Lung (tissue), 12 donors: ENCODE data around the gene TNFSF9. TPM values are rescaled to one million over a fixed set of nuclear protein-coding genes. Genes with fewer than 3 reads are reported as not detected.
"Not testable (repeated sequence)": the region's sequence is repeated elsewhere in the genome, so short reads cannot be mapped to it uniquely, and the experiment has no call there.

Source experiments
- ATAC-seq: fragments of 200-7000 bp; cut with Tn5 transposase; one replicate; pipeline ENCODE4 v1.9.1; 2020; ENCODE audit warnings: moderate number of reproducible peaks; ENCODE audit not compliant: insufficient read depth, low FRiP score
- DNase-seq, 3 donors: peaks; one replicate each; pipeline ENCODE4 v3.0.0-alpha.2; 2013 to 2017
- H3K27ac ChIP-seq, 2 donors: one replicate each; pipeline ENCODE4 v1.5.1; 2013; ENCODE audit warnings: mild to moderate bottlenecking in 2 of 2, moderate library complexity in 2 of 2, control low read depth in 1 of 2, inconsistent platforms in 1 of 2, low read depth in 1 of 2, low read length in 1 of 2
- H3K27me3 ChIP-seq, 3 donors: one replicate each; pipeline ENCODE4 v1.5.1; 2013; ENCODE audit warnings: low read length in 2 of 3; ENCODE audit not compliant: control insufficient read depth in 3 of 3, insufficient read depth in 3 of 3
- H3K36me3 ChIP-seq, 4 donors: one replicate each; pipeline ENCODE4 v1.5.1; 2013; ENCODE audit warnings: low read length in 4 of 4, mild to moderate bottlenecking in 1 of 4, moderate library complexity in 1 of 4; ENCODE audit not compliant: control insufficient read depth in 4 of 4, insufficient read depth in 4 of 4
- H3K4me1 ChIP-seq, 5 donors: one replicate each; pipeline ENCODE4 v1.5.1; 2013; ENCODE audit warnings: low read length in 5 of 5, mild to moderate bottlenecking in 2 of 5, moderate library complexity in 1 of 5; ENCODE audit not compliant: control insufficient read depth in 5 of 5, insufficient read depth in 5 of 5
- H3K4me3 ChIP-seq: one replicate; pipeline ENCODE4 v1.5.1; 2013; ENCODE audit warnings: mild to moderate bottlenecking, control low read depth, moderate library complexity
- H3K9ac ChIP-seq, 2 donors: one replicate each; pipeline ENCODE4 v1.5.1; 2013; ENCODE audit warnings: low read length in 2 of 2, control low read depth in 1 of 2; ENCODE audit not compliant: insufficient read depth in 1 of 2
- H3K9me3 ChIP-seq, 4 donors: one replicate each; pipeline ENCODE4 v1.5.1; 2013; ENCODE audit warnings: low read length in 3 of 4, mild to moderate bottlenecking in 1 of 4, moderate library complexity in 1 of 4; ENCODE audit not compliant: control insufficient read depth in 4 of 4, insufficient read depth in 3 of 4
- WGBS, 2 donors: extraction: QIAGEN DNeasy Blood & Tissue Kit; methylation state at CpG; one replicate each; pipeline ENCODE4 v1.1.7; 2013; 5-methylcytosine and 5-hydroxymethylcytosine counted together
- polyA plus RNA-seq, 2 donors: library from polyadenylated mRNA; stranded (reverse); fragments of 200-250 nt; gene quantifications; one replicate each; pipeline ENCODE4 v1.2.1, GENCODE V29; 2013
- total RNA-seq, 2 donors: library from RNA; depleted of rRNA in 1 of 2; stranded (reverse); fragments of >200 nt in 1 of 2; gene quantifications; one replicate each; pipeline ENCODE4 v1.2.1, GENCODE V29; 2014 to 2021
- TF ChIP-seq, protein P1 (sequence below): IDR thresholded peaks from 2 replicates; pipeline ENCODE4 v1.5.1; 2012; ENCODE audit warnings: mild to moderate bottlenecking; ENCODE audit errors: control extremely low read depth, extremely low read depth
- donor health status: control.
- donor health status: control.
- donor health status: Bipolar disorder and iron deficiency.
- donor health status: healthy.
- donor health status: DM: yes; HTN: yes; CAD: no.

TNFSF9 gene
- total and polyA plus RNA-seq, 4 donors, result 1.00 to 10.1 (median 5.9) TPM

DNA sequence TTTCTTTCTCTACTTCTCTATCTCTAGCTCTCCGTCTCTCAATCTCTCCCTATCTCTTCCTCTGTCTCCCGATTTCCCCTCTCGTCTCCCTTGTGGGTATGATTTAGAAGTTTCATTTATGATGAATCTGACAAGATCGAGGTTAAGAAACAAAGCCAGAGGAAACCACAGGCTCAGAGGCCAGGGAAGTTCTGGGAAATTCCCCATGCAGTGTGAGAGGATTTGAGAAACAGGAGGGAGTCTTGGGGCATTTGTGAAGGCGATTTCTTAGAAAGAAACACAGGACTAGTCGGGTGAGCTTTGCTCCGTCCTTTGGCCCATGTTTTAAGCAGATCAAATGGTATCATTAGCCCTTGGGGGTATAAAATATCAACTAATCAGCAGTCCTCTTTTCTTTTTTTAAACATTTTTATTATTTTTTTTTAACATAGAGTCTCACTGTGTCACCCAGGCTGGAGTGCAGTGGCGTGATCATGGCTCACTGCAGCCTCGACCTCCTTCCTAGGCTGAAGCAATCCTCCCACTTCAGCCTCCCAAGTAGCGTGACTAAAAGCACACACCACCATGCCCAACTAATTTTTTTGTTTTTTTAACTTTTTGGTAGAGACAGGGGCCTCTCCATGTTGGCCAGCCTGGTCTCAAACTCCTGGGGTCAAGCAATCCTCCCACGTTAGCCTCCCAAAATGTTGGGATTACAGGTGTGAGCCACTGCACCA is 25.8 kb downstream of the TNFSF9 start:
- H3K27ac ChIP-seq, result no peak overlapping the region
- no peaks in the 10 kb centered on the region for H3K4me1 ChIP-seq
- H3K9ac ChIP-seq, result no peak overlapping the region
- DNase-seq (no peak), ATAC-seq (no peak)
- TF ChIP-seq, protein P1, sequence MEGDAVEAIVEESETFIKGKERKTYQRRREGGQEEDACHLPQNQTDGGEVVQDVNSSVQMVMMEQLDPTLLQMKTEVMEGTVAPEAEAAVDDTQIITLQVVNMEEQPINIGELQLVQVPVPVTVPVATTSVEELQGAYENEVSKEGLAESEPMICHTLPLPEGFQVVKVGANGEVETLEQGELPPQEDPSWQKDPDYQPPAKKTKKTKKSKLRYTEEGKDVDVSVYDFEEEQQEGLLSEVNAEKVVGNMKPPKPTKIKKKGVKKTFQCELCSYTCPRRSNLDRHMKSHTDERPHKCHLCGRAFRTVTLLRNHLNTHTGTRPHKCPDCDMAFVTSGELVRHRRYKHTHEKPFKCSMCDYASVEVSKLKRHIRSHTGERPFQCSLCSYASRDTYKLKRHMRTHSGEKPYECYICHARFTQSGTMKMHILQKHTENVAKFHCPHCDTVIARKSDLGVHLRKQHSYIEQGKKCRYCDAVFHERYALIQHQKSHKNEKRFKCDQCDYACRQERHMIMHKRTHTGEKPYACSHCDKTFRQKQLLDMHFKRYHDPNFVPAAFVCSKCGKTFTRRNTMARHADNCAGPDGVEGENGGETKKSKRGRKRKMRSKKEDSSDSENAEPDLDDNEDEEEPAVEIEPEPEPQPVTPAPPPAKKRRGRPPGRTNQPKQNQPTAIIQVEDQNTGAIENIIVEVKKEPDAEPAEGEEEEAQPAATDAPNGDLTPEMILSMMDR, result no peak
- WGBS, 2 donors, result 44 to 53% methylated on average over 11 of the region's 11 CpGs
- no peaks in the 10 kb centered on the region for H3K27me3 ChIP-seq
- no peaks in the 10 kb centered on the region for H3K9me3 ChIP-seq
- no peak overlapping the region for H3K4me3 ChIP-seq
- no peaks in the 10 kb centered on the region for H3K36me3 ChIP-seq

DNA sequence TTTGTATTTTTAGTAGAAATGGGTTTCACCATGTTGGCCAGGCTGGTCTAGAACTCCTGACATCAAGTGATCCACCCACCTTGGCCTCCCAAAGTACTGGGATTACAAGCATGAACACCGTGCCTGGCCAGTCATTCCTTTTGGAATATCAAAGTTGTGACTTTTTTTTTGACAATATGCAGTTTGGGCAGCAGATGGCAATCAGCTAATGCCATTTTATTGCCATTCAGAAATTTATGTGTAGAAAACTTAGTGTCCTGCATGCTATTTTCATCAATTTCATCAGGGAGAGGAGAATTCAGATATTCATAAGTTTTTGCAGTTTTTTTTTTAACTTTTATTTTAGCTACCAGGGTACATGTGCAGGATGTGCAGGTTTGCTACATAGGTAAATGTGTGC is 31.6 kb downstream of the TNFSF9 start:
- peaks cover 0 to 13% (median 5%) of the 10 kb centered on the region in 4 donors for H3K9me3 ChIP-seq
- H3K27me3 ChIP-seq, H3K36me3 ChIP-seq, DNase-seq, ATAC-seq, H3K4me3 ChIP-seq, H3K27ac ChIP-seq, H3K4me1 ChIP-seq, H3K9ac ChIP-seq: not testable (repeated sequence)
- WGBS, 2 donors, result 59 to 65% methylated on average over 1 of the region's 1 CpG

DNA sequence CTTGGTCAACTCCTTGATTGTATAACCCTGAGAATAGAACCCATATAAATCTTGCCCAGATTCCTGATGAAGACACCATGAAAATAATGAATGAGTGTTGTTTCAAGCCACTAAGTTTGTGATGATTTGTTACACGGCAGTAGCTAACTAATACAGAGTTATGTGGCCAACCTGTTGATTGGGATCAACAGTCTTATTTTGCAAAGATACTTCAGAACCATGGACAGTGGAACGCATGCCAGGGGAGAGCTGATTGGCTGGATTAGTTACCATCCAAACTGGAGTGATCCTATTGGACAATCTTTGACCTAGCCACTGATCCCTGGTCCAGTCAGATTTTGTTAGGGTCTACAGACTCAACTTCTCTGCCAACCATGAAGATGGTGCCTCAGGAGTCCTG is 33.6 kb downstream of the TNFSF9 start:
- 70 to 77% methylated on average over 2 of the region's 2 CpGs for WGBS, 2 donors
- TF ChIP-seq, protein P1, result no peak
- Histone ChIP-seq H3K4me3 (no peak overlapping the region), H3K27ac (no peak overlapping the region), H3K27me3 (no peaks in the 10 kb centered on the region), H3K4me1 (no peaks in the 10 kb centered on the region), H3K9me3 (peaks cover 0 to 13% (median 5%) of the 10 kb centered on the region in 4 donors), H3K9ac (no peak overlapping the region), H3K36me3 (no peaks in the 10 kb centered on the region)
- DNase-seq, result no peak
- ATAC-seq, result no peak

DNA sequence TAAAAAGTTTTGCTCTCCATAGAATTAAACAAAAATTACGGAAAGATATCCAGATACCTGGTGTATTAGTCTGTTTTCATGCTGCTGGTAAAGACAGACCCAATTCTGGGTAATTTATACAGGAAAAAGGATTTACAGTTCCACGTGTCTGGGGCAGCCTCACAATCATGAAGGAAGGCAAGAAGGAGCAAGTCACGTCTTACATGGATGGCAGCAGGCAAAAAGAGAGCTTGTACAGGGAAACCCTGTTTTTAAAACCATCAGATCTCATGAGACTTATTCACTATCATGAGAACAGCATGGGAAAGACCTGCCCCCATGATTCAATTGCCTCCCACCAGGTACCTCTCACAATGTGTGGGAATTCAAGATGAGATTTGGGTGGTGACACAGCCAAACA is 35.9 kb downstream of the TNFSF9 start:
- H3K36me3 ChIP-seq, H3K4me3 ChIP-seq, DNase-seq, H3K9ac ChIP-seq, H3K4me1 ChIP-seq, H3K27me3 ChIP-seq, ATAC-seq, H3K27ac ChIP-seq: not testable (repeated sequence)
- peaks cover 0 to 13% (median 5%) of the 10 kb centered on the region in 4 donors for H3K9me3 ChIP-seq
- WGBS, 2 donors, result 61 to 66% methylated on average over 3 of the region's 3 CpGs
